Measurements from ENCODE around the gene CCL19.

Gene CCL19

DNA sequence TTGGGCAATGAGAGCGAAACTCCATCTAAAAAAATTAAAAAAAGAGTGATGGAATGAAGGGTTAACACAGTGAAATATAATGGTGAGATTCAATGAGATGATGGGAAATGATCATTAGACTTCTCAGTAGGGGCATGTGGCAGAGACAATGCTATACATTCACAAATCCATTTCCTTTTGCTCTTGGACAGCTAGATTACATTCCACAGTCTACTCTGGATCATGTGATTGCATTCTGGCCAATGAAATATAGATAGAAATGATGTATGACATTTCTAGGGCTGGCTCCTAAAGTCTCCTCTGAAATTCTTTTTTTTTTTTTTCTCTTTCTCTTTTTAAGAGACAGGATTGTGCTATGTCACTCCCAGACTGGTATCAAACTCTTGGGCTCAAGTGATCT, 48.4 kb downstream of the CCL19 start:
- H3K4me2 ChIP-seq = no peak overlapping the region
- H3K4me3 ChIP-seq = no peak overlapping the region
- H3K9me3 ChIP-seq (replicated peaks in 1 of 11) = no peaks in the 10 kb centered on the region
- H3K27me3 ChIP-seq = no peaks in the 10 kb centered on the region
- TF ChIP-seq Cebpa-rat (IDR thresholded peaks at IDR 0.05) = no peak
- H3K36me3 ChIP-seq = no peaks in the 10 kb centered on the region
- H3K27ac ChIP-seq = no peak overlapping the region
- peaks cover 19 to 29% (median 22%) of the 10 kb centered on the region in 10 experiments for H3K4me1 ChIP-seq
- H4K20me1 ChIP-seq = peaks cover 0 to 8% (median 6%) of the 10 kb centered on the region in 11 experiments; a peak in 11 of 22 replicates
- H3K9ac ChIP-seq = no peak overlapping the region

Measured in BLaER1 treated with 17β-estradiol and CSF1 and Interleukin-3, amounts not matched to agents 10 nM and 100 nM (cell line).